ENCODE data around the gene SERGEF. TPM values are rescaled to one million over a fixed set of nuclear protein-coding genes. Genes with fewer than 3 reads are reported as not detected.

The SERGEF gene
- total and polyA plus RNA-seq, 10 of the 15 experiments (the other 5 are each of a cell fraction or from before 2014, with no cell fraction given): 14.6 to 27.8 (median 22.4) TPM

GRCh38 chr11:18012906-18013781 lies at the start of gene SERGEF (continued):
- TF ChIP-seq WRNIP1 (IDR thresholded peaks at IDR 0.05; ENCODE audit: borderline replicate concordance, low read depth, low read length) (no peak), SIN3A (IDR thresholded peaks at IDR 0.05; ENCODE audit: low read depth, low read length) (no peak; the same call in 1 of the 2 replicates), RB1 (IDR thresholded peaks at IDR 0.05; ENCODE audit: borderline replicate concordance) (peak; percentile 70), SIX5 (IDR thresholded peaks at IDR 0.05; ENCODE audit: low read depth, low read length, severe bottlenecking) (no peak), EGR1 (IDR thresholded peaks at IDR 0.05; ENCODE audit: borderline replicate concordance in 1 of 2, low read depth in 2 of 2, low read length in 2 of 2) (peak in 1 of 2 experiments; percentile 94; a peak in 2 of 3 replicates), BRCA1 (IDR thresholded peaks at IDR 0.05; ENCODE audit: low read depth, low read length) (no peak), TCF7 (IDR thresholded peaks at IDR 0.05; ENCODE audit: borderline replicate concordance) (no peak), RAD51 (IDR thresholded peaks at IDR 0.05) (no peak), YBX1 (IDR thresholded peaks at IDR 0.05) (no peak), TARDBP (IDR thresholded peaks at IDR 0.05; ENCODE audit: borderline replicate concordance) (no peak), BCLAF1 (IDR thresholded peaks at IDR 0.05) (no peak), NBN (IDR thresholded peaks at IDR 0.05) (peak; percentile 71), NFIC (IDR thresholded peaks at IDR 0.05; ENCODE audit: low read depth, low read length) (no peak), NFYB (IDR thresholded peaks at IDR 0.05; ENCODE audit: insufficient read depth, low read depth, low read length) (peak; percentile 28; the same call in 1 of the 2 replicates), ZNF384 (IDR thresholded peaks at IDR 0.05; ENCODE audit: borderline replicate concordance, low read depth, low read length) (no peak), ZNF622 (IDR thresholded peaks at IDR 0.05) (no peak), TCF12 (IDR thresholded peaks at IDR 0.05; ENCODE audit: low read depth, low read length) (0 out of 2 replicates have a peak, but pooled peaks have one; percentile 5), NFXL1 (IDR thresholded peaks at IDR 0.05; ENCODE audit: borderline replicate concordance) (no peak), POLR2A (IDR thresholded peaks at IDR 0.05; ENCODE audit: low read depth, low read length) (peak; percentile 86)
- TF ChIP-seq, protein P1, sequence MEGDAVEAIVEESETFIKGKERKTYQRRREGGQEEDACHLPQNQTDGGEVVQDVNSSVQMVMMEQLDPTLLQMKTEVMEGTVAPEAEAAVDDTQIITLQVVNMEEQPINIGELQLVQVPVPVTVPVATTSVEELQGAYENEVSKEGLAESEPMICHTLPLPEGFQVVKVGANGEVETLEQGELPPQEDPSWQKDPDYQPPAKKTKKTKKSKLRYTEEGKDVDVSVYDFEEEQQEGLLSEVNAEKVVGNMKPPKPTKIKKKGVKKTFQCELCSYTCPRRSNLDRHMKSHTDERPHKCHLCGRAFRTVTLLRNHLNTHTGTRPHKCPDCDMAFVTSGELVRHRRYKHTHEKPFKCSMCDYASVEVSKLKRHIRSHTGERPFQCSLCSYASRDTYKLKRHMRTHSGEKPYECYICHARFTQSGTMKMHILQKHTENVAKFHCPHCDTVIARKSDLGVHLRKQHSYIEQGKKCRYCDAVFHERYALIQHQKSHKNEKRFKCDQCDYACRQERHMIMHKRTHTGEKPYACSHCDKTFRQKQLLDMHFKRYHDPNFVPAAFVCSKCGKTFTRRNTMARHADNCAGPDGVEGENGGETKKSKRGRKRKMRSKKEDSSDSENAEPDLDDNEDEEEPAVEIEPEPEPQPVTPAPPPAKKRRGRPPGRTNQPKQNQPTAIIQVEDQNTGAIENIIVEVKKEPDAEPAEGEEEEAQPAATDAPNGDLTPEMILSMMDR (IDR thresholded peaks at IDR 0.05 in 2 of 3, conservative IDR thresholded peaks at IDR 0.05 in 1 of 3; ENCODE audit: control insufficient read depth in 2 of 3, extremely low read depth in 1 of 3, insufficient read depth in 1 of 3, low read depth in 3 of 3, low read length in 3 of 3): 0 out of 6 replicates have a peak, but pooled peaks of 2 of the 3 experiments have one; percentile 0 to 2
- TF ChIP-seq, protein P2, sequence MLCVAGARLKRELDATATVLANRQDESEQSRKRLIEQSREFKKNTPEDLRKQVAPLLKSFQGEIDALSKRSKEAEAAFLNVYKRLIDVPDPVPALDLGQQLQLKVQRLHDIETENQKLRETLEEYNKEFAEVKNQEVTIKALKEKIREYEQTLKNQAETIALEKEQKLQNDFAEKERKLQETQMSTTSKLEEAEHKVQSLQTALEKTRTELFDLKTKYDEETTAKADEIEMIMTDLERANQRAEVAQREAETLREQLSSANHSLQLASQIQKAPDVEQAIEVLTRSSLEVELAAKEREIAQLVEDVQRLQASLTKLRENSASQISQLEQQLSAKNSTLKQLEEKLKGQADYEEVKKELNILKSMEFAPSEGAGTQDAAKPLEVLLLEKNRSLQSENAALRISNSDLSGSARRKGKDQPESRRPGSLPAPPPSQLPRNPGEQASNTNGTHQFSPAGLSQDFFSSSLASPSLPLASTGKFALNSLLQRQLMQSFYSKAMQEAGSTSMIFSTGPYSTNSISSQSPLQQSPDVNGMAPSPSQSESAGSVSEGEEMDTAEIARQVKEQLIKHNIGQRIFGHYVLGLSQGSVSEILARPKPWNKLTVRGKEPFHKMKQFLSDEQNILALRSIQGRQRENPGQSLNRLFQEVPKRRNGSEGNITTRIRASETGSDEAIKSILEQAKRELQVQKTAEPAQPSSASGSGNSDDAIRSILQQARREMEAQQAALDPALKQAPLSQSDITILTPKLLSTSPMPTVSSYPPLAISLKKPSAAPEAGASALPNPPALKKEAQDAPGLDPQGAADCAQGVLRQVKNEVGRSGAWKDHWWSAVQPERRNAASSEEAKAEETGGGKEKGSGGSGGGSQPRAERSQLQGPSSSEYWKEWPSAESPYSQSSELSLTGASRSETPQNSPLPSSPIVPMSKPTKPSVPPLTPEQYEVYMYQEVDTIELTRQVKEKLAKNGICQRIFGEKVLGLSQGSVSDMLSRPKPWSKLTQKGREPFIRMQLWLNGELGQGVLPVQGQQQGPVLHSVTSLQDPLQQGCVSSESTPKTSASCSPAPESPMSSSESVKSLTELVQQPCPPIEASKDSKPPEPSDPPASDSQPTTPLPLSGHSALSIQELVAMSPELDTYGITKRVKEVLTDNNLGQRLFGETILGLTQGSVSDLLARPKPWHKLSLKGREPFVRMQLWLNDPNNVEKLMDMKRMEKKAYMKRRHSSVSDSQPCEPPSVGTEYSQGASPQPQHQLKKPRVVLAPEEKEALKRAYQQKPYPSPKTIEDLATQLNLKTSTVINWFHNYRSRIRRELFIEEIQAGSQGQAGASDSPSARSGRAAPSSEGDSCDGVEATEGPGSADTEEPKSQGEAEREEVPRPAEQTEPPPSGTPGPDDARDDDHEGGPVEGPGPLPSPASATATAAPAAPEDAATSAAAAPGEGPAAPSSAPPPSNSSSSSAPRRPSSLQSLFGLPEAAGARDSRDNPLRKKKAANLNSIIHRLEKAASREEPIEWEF (IDR thresholded peaks at IDR 0.05; ENCODE audit: insufficient replicate concordance, low read depth, low read length): no peak
